OCI-LY7 (cell line): Measurements from ENCODE around the gene HERC5.

ENCODE experiments used
- EZH2phosphoT487 ChIP-seq: fragments of 200-600 bp; sonication (generic); IDR thresholded peaks from 2 replicates; pipeline ENCODE4 v1.6.1; 2018; ENCODE audit warnings: low read depth, borderline replicate concordance, mild to moderate bottlenecking, mixed run types, antibody characterized with exemption, low read length, moderate library complexity, mixed read lengths
- TF ChIP-seq, protein P1 (sequence below): fragments of 200-600 bp; sonication (generic); conservative IDR thresholded peaks from 2 replicates; pipeline ENCODE4 v1.5.1; 2014; ENCODE audit warnings: mild to moderate bottlenecking, antibody characterized with exemption, low read length, moderate library complexity, mixed read lengths

DNA sequence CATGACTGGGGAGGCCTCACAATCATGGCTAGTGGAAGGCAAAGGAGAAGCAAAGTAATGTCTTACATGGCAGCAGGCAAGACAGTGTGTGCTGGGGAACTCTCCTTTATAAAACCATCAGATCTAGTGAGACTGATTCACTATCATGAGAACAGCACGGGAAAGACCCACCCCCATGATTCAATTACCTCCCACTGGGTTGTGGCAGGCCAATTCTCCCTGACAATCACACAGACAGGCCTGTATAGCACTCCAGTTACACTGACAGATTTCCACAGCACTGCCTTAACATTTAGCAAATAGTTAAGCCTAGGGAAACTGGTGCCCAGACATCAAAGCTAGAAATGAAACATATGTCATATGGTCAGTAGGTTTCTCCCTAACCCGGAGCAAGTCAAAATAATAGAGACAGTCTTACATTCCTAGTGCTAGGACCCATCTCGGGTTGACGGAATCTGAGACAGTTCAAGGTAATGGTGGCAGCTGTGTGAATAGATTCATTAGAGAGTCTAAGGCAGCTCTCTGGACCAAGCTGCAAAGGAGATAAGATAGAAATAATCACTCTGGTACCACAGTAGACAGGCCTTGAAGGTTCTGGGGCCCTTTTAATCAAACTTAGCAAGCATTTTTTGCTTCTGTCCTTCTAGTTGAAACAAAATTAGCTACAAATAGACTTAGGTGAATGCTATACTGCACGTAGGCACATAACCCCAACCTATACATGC lies 9.4 kb upstream of the HERC5 start:
- TF ChIP-seq, protein P1, sequence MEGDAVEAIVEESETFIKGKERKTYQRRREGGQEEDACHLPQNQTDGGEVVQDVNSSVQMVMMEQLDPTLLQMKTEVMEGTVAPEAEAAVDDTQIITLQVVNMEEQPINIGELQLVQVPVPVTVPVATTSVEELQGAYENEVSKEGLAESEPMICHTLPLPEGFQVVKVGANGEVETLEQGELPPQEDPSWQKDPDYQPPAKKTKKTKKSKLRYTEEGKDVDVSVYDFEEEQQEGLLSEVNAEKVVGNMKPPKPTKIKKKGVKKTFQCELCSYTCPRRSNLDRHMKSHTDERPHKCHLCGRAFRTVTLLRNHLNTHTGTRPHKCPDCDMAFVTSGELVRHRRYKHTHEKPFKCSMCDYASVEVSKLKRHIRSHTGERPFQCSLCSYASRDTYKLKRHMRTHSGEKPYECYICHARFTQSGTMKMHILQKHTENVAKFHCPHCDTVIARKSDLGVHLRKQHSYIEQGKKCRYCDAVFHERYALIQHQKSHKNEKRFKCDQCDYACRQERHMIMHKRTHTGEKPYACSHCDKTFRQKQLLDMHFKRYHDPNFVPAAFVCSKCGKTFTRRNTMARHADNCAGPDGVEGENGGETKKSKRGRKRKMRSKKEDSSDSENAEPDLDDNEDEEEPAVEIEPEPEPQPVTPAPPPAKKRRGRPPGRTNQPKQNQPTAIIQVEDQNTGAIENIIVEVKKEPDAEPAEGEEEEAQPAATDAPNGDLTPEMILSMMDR, result no peak
- no peak for TF ChIP-seq EZH2phosphoT487
